Upper lobe of left lung (tissue), 6 donors: ENCODE results near the gene DDX24. TPM values are rescaled to one million over a fixed set of nuclear protein-coding genes. Genes with fewer than 3 reads are reported as not detected.

Experiments
- ATAC-seq, 2 donors: fragments of 200-7000 bp; cut with Tn5 transposase; one replicate each; pipeline ENCODE4 v1.9.1; 2022; ENCODE audit warnings: mild to moderate bottlenecking in 2 of 2, moderate library complexity in 2 of 2; ENCODE audit not compliant: low FRiP score in 2 of 2
- DNase-seq, 2 donors: peaks; one replicate each; pipeline ENCODE4 v3.0.0-alpha.2; 2019 to 2020
- H3K27ac ChIP-seq, 4 donors: fragments of 200-600 bp; sonication (generic); one replicate each; pipeline ENCODE4 v1.5.1; 2016 to 2019
- H3K27me3 ChIP-seq, 4 donors: fragments of 200-600 bp; sonication (generic); one replicate each; pipeline ENCODE4 v1.5.1; 2017 to 2019
- H3K36me3 ChIP-seq, 4 donors: fragments of 200-600 bp; sonication (generic); one replicate each; pipeline ENCODE4 v1.5.1; 2016 to 2019
- H3K4me1 ChIP-seq, 4 donors: fragments of 200-600 bp; sonication (generic); one replicate each; pipeline ENCODE4 v1.5.1; 2018 to 2019
- H3K4me3 ChIP-seq, 4 donors: fragments of 200-600 bp; sonication (generic); one replicate each; pipeline ENCODE4 v1.5.1; 2017 to 2019; ENCODE audit warnings: mild to moderate bottlenecking in 2 of 4, moderate library complexity in 1 of 4
- H3K9me3 ChIP-seq, 4 donors: fragments of 200-600 bp; sonication (generic); one replicate each; pipeline ENCODE4 v1.5.1; 2018 to 2019
- CTCF ChIP-seq, 6 experiments: fragments of 450-650 bp in 4 of 6; fragments of 200-600 bp in 2 of 6; sonication (generic) in 2 of 6; IDR thresholded peaks; one replicate each; pipeline ENCODE4 v1.5.1; 2016 to 2019; ENCODE audit warnings: antibody characterized with exemption in 6 of 6
- EP300 ChIP-seq, 4 donors: sonication (generic); formaldehyde crosslinking; IDR thresholded peaks; one replicate each; pipeline ENCODE4 v1.5.1; 2017; ENCODE audit warnings: antibody characterized with exemption in 4 of 4, control low read depth in 2 of 4
- POLR2A ChIP-seq, 4 donors: fragments of 450-650 bp; IDR thresholded peaks; one replicate each; pipeline ENCODE4 v1.5.1; 2016 to 2017; ENCODE audit warnings: antibody characterized with exemption in 4 of 4, mild to moderate bottlenecking in 2 of 4
- POLR2AphosphoS5 ChIP-seq, 2 donors: sonication (generic); formaldehyde crosslinking; IDR thresholded peaks; one replicate each; pipeline ENCODE4 v1.5.1; 2017; ENCODE audit warnings: antibody characterized with exemption in 2 of 2
- WGBS, 2 donors: methylation state at CpG; one replicate each; pipeline ENCODE4 v1.1.5; 2017 to 2018; 5-methylcytosine and 5-hydroxymethylcytosine counted together
- total RNA-seq, 6 donors: library from RNA; depleted of rRNA in 4 of 6; stranded (reverse); fragments of >200 nt in 4 of 6; gene quantifications; one replicate each; pipeline versions ENCODE4 v1.1.0 to v1.2.1, GENCODE V29; 2016 to 2021
- donor health status: DM: no; HTN: no; CAD: no; lungs with moderate emphysema.
- donor health status: DM: no; HTN: yes; CAD: no; lungs with severe emphysema.

Gene DDX24
- total RNA-seq, 6 donors from 2014 or later: 124 to 189 (median 154) TPM

GRCh38 chr14:94015223-94015622 is 65.8 kb downstream of the DDX24 start:
- no peak overlapping the region for H3K27ac ChIP-seq
- no peaks in the 10 kb centered on the region for H3K9me3 ChIP-seq
- DNase-seq (no peak), ATAC-seq (no peak)
- TF ChIP-seq EP300 (IDR thresholded peaks at IDR 0.05): no peak
- TF ChIP-seq CTCF (IDR thresholded peaks at IDR 0.05): no peak
- TF ChIP-seq POLR2A (IDR thresholded peaks at IDR 0.05): no peak
- TF ChIP-seq POLR2AphosphoS5 (IDR thresholded peaks at IDR 0.05): no peak
- H3K27me3 ChIP-seq: no peaks in the 10 kb centered on the region
- no peak overlapping the region for H3K4me3 ChIP-seq
- 86% methylated on average over 2 of the region's 2 CpGs for WGBS, 2 donors
- no peaks in the 10 kb centered on the region for H3K4me1 ChIP-seq
- H3K36me3 ChIP-seq: no peaks in the 10 kb centered on the region

- Histone ChIP-seq H3K4me1 (no peaks in the 10 kb centered on the region), H3K27me3 (no peaks in the 10 kb centered on the region), H3K36me3 (no peaks in the 10 kb centered on the region), H3K4me3 (no peak overlapping the region), H3K27ac (no peak overlapping the region), H3K9me3 (no peaks in the 10 kb centered on the region)
- no peak for TF ChIP-seq CTCF (IDR thresholded peaks at IDR 0.05)
- no peak for TF ChIP-seq POLR2AphosphoS5 (IDR thresholded peaks at IDR 0.05)
- TF ChIP-seq POLR2A (IDR thresholded peaks at IDR 0.05): no peak
- no peak for TF ChIP-seq EP300 (IDR thresholded peaks at IDR 0.05)
- no peak for DNase-seq
- no peak for ATAC-seq
- WGBS, 2 donors: 77 to 78% methylated on average over 6 of the region's 6 CpGs
Observed at GRCh38 chr14:94014382-94014781, 66.6 kb downstream of the DDX24 start.

- H3K9me3 ChIP-seq: no peaks in the 10 kb centered on the region
- H3K27ac ChIP-seq: no peak overlapping the region
- no peak for DNase-seq
- H3K4me3 ChIP-seq: no peak overlapping the region
- H3K4me1 ChIP-seq: no peaks in the 10 kb centered on the region
- ATAC-seq: no peak
- WGBS, 2 donors: 27 to 50% methylated on average over 2 of the region's 2 CpGs
- H3K27me3 ChIP-seq: no peaks in the 10 kb centered on the region
- TF ChIP-seq EP300 (IDR thresholded peaks at IDR 0.05): no peak
- no peak for TF ChIP-seq CTCF (IDR thresholded peaks at IDR 0.05)
- no peak for TF ChIP-seq POLR2A (IDR thresholded peaks at IDR 0.05)
- no peak for TF ChIP-seq POLR2AphosphoS5 (IDR thresholded peaks at IDR 0.05)
- H3K36me3 ChIP-seq: no peaks in the 10 kb centered on the region
Observed at GRCh38 chr14:94011795-94012194, 69.2 kb downstream of the DDX24 start.

- TF ChIP-seq CTCF (IDR thresholded peaks at IDR 0.05): no peak
- TF ChIP-seq POLR2A (IDR thresholded peaks at IDR 0.05): no peak
- TF ChIP-seq EP300 (IDR thresholded peaks at IDR 0.05): no peak
- TF ChIP-seq POLR2AphosphoS5 (IDR thresholded peaks at IDR 0.05): no peak
Observed at GRCh38 chr14:94010625-94011024, 70.4 kb downstream of the DDX24 start.

GRCh38 chr14:94009767-94010166 is 71.2 kb downstream of the DDX24 start:
- Histone ChIP-seq H3K4me3 (no peak overlapping the region), H3K27ac (no peak overlapping the region), H3K9me3 (no peaks in the 10 kb centered on the region), H3K36me3 (no peaks in the 10 kb centered on the region), H3K4me1 (no peaks in the 10 kb centered on the region), H3K27me3 (no peaks in the 10 kb centered on the region)
- ATAC-seq (no peak), DNase-seq (no peak)
- 38 to 49% methylated on average over 4 of the region's 4 CpGs for WGBS, 2 donors
- TF ChIP-seq POLR2AphosphoS5 (IDR thresholded peaks at IDR 0.05) (no peak), CTCF (IDR thresholded peaks at IDR 0.05) (no peak), POLR2A (IDR thresholded peaks at IDR 0.05) (no peak), EP300 (IDR thresholded peaks at IDR 0.05) (no peak)

More at GRCh38 chr14:94010625-94011024, 70.4 kb downstream of the DDX24 start:
- H3K27me3 ChIP-seq: no peaks in the 10 kb centered on the region
- no peak overlapping the region for H3K27ac ChIP-seq
- DNase-seq (no peak), ATAC-seq (no peak)
- no peak overlapping the region for H3K4me3 ChIP-seq
- H3K4me1 ChIP-seq: no peaks in the 10 kb centered on the region
- no peaks in the 10 kb centered on the region for H3K9me3 ChIP-seq
- WGBS, 2 donors: 79 to 84% methylated on average over 6 of the region's 6 CpGs
- no peaks in the 10 kb centered on the region for H3K36me3 ChIP-seq
